SW 1271 (cell line): ENCODE data around the gene NPR3.

Experiments used
- DNase-seq, 2 experiments: peaks; one replicate each; lab custom pipeline; 2025; lab: John Stamatoyannopoulos, UW

NPR3 gene

GRCh38 chr5:32712481-32713360 is 1.6 kb downstream of the NPR3 start:
- no peak for DNase-seq

GRCh38 chr5:32713361-32713769 is 2.2 kb downstream of the NPR3 start:
- DNase-seq = no peak

DNA sequence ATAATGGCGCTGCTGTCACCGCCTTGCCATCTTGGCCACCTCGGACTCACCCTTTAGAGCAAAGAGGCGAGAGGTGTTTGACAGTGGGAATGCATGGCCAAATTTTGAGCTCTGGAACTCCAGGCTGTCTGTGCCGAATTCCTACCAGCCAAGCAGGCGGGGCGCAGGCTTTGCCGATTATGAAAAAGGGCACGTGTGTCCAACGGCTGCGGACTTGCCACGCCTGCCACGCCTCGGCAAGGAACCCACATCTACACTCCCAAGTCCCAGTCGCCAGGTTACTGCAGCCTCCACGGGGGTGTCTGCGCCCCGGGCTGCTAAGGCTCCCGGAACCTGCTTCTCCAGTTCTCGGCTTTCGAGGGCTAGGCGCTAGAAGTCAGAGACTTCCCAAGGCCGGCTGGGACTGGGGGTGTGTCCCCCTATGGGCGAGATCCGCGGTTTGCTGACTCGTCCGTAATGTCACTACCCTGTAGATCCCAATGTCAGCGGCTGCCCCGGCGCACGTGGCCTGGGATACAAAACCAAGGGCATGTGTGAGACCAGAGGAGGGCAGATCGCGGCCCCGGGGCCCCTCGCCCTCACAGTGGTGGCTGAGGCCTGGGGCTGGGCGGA is 2.8 kb downstream of the NPR3 start:
- no peak for DNase-seq

DNA sequence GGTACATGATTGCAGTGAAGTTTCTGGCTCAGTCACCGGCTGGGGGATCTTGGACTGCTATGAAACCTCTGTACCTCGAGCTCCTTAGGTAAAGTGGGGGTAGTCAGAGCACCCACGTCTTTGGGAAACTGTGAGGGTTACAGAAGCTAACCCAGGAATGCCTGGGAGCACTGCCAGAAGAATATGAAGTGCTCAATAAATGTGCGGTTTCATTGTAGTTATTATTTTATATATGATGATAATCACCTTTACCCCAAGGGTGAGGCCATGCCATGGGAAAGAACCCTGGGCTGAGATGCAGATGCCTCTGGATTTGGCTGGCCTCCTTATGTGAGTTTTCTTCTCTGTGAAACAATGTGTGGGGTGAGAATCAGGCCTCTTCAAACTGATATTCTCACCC is 3.7 kb downstream of the NPR3 start:
- DNase-seq = no peak

- DNase-seq = no peak
Observed at GRCh38 chr5:32720300-32720699, 9.2 kb downstream of the NPR3 start.

- no peak for DNase-seq
Observed at GRCh38 chr5:32721626-32722025, 10.5 kb downstream of the NPR3 start.

DNA sequence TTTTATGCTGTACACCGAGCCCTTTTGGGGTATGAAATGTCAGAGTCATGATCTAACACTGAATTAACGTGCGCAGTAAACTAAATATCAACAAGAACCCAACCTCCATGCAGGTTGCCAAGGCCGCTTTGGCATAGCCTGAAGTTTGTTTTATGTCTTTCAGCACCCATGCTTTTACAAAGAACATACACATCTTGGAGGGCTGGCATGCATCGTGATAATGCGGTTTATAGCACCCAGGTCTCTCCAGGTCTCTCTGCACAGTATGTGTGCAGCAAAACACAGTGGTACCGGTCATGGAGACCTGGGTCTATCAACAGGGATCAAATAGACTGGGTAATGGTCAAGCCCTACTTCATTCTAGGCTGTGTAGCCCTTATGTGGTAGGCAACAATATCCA is 11.8 kb downstream of the NPR3 start:
- no peak for DNase-seq

DNA sequence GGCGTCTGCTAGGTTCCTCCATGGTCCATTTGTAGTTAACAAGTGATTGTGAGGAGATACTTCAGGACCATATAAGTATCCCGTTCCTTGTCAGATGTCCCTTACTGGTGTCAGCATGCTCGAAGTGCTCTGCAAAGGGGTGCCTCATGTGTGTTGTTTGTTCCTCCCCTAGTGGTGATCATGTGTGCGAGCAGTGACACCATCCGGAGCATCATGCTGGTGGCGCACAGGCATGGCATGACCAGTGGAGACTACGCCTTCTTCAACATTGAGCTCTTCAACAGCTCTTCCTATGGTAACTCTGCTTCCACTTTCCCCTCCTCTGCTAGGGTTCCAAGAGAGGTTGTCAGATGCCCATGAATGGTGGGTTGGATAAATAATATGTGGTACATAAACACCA is 13.4 kb downstream of the NPR3 start:
- no peak for DNase-seq

GRCh38 chr5:32726086-32726557 is 15.0 kb downstream of the NPR3 start:
- no peak for DNase-seq

GRCh38 chr5:32729651-32730050 is 18.5 kb downstream of the NPR3 start:
- DNase-seq = no peak

GRCh38 chr5:32733590-32734340 is 22.6 kb downstream of the NPR3 start:
- DNase-seq = no peak

DNA sequence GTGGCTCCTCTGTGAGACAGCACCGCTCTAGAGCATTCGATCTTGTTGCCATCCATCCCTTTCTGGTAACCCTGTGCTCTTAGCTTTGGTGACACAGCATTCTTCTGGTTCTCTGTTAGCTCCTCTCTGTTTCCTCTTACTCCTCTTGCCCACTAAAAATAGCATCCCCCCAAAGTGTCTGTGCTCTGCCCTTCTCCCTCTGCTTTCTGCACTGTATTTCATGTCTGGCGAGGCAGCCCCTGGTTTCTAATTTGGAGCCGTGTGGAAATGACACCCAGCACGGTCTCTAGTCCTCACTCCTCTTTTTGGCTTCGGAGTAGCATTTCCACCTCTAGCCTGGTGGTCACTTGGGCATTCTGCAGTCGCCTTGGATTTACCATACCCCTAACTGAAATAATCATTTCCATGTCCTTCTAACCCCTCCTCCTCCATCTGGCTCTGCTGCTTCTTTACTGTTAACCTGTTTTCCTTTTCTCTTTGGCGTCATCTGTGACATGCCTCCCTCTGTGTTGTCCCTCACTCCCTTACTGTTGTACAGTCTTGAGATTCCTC is 23.8 kb downstream of the NPR3 start:
- no peak for DNase-seq

- no peak for DNase-seq
Observed at GRCh38 chr5:32735512-32735911, 24.4 kb downstream of the NPR3 start.

GRCh38 chr5:32736842-32737241 is 25.7 kb downstream of the NPR3 start:
- DNase-seq = no peak

DNA sequence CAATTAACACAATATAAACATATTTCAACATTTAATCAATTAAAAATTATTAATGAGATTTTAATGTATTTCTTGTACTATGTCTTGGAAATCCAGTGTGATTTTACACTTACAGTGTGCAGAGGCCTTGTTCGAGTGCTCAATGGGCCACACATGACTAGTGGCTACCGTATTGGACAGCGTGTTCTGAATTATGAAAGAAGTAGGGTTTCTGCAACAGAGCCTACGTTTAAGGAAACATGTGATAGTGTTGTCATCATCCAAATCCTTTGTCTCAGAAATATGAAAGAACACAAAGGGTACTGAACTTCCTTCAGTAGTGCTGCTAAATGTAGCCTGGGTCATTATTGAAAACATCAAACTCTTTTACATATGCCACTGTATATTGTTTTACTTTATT is 29.5 kb downstream of the NPR3 start:
- no peak for DNase-seq

DNA sequence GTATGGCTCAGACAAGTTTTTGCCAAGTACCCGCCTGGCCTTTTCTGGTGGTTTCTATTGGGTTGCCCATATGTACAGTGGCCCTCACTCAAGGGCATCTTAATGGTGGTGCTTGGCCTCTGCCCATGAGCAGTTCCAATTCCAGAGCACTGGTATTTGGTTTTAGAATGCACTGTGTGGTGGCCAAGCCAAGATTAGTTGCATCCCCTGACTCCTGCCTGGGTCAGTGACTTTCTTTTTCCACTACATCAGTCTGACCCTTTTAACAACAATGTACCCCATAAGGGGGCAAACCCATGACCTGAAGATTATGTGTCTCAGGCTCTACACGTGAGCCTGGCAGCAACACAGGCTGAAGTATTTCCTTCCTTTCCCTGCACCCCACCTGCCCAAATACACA is 34.2 kb downstream of the NPR3 start:
- no peak for DNase-seq

DNA sequence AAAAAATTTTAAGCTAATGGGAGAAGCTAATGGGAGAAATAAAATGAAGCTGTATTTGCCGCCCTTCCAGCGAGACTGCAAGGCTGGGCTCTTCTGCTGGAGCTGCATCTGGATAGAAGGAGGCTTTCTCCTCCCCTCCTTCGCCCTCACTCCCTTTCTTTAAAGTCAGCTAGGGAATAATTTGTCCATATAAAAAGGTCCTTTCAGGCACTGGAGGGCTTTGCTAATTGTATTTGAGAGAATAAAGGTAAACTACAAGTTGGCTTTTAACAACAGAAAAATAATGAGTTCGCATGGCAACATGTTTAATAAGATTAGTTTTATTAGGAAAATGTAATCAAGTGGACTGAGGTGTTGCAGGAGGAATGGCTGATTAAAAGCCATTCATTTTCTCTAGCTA is 41.3 kb downstream of the NPR3 start:
- DNase-seq = no peak

GRCh38 chr5:32753051-32753450 is 41.9 kb downstream of the NPR3 start:
- no peak for DNase-seq

- DNase-seq = no peak
Observed at GRCh38 chr5:32753765-32754164, 42.6 kb downstream of the NPR3 start.

GRCh38 chr5:32754284-32754683 is 43.2 kb downstream of the NPR3 start:
- DNase-seq = no peak

- DNase-seq = no peak
Observed at GRCh38 chr5:32760091-32760509, 49.0 kb downstream of the NPR3 start.

- no peak for DNase-seq
Observed at GRCh38 chr5:32765266-32765665, 54.1 kb downstream of the NPR3 start.
